K562 (cell line): ENCODE data around the gene STX2. TPM values are rescaled to one million over a fixed set of nuclear protein-coding genes. Genes with fewer than 3 reads are reported as not detected.

Experiments used
- CXXC5 ChIP-seq: fragments of 250-450 bp; sonication (Bioruptor Pico); IDR thresholded peaks from 2 replicates; pipeline ENCODE4 v1.8.0; 2022; ENCODE audit warnings: inconsistent platforms, mild to moderate bottlenecking, moderate library complexity
- DMBX1 ChIP-seq: fragments of 250-450 bp; sonication (Bioruptor Pico); IDR thresholded peaks from 2 replicates; pipeline ENCODE4 v1.8.0; 2022; ENCODE audit warnings: inconsistent platforms, mild to moderate bottlenecking, moderate library complexity, borderline replicate concordance
- FOSL1 ChIP-seq: fragments of 200-800 bp; sonication (Bioruptor generic); conservative IDR thresholded peaks from 2 replicates; pipeline ENCODE4 v1.6.1; 2016; ENCODE audit warnings: missing genetic modification characterization, missing compliant biosample characterization
- GABPA ChIP-seq: fragments of 200-800 bp; sonication (Bioruptor generic); conservative IDR thresholded peaks from 2 replicates; pipeline ENCODE4 v1.6.1; 2016; ENCODE audit warnings: low read depth, missing genetic modification characterization, missing compliant biosample characterization
- HES1 ChIP-seq: fragments of 450-650 bp; IDR thresholded peaks from 2 replicates; pipeline ENCODE4 v1.6.1; 2016; ENCODE audit warnings: low read depth, mild to moderate bottlenecking, moderate library complexity
- HMBOX1 ChIP-seq: sonication (generic); IDR thresholded peaks from 2 replicates; pipeline ENCODE4 v1.6.1; 2016
- L3MBTL2 ChIP-seq: fragments of 450-650 bp; IDR thresholded peaks from 2 replicates; pipeline ENCODE4 v1.6.1; 2016; ENCODE audit warnings: mild to moderate bottlenecking, moderate library complexity
- MAZ ChIP-seq, 2 experiments: fragments of 450-650 bp in 1 of 2; sonication (generic) in 1 of 2; formaldehyde crosslinking; IDR thresholded peaks in 1 of 2; conservative IDR thresholded peaks in 1 of 2; 2 replicates each; pipeline versions ENCODE4 v1.4.0 to v1.5.0; 2020; ENCODE audit warnings: mild to moderate bottlenecking in 1 of 2, missing genetic modification reagents in 1 of 2
- MYBL2 ChIP-seq, 2 experiments: fragments of 450-650 bp in 1 of 2; sonication (generic) in 1 of 2; formaldehyde crosslinking in 1 of 2; IDR thresholded peaks; 2 replicates each; pipeline versions ENCODE4 v1.6.1 to v1.8.1; 2017 to 2022; ENCODE audit warnings: borderline replicate concordance in 1 of 2, inconsistent platforms in 1 of 2, low read depth in 1 of 2, mild to moderate bottlenecking in 1 of 2, missing genetic modification reagents in 1 of 2, moderate library complexity in 1 of 2
- NBN ChIP-seq: fragments of 450-650 bp; IDR thresholded peaks from 2 replicates; pipeline ENCODE4 v1.6.1; 2016; ENCODE audit warnings: low read depth, mild to moderate bottlenecking
- NFE2 ChIP-seq: IDR thresholded peaks from 2 replicates; pipeline ENCODE4 v1.6.1; 2014; ENCODE audit warnings: antibody characterized with exemption, low read depth
- NFXL1 ChIP-seq: fragments of 450-650 bp; formaldehyde crosslinking; IDR thresholded peaks from 2 replicates; pipeline ENCODE4 v1.4.0; 2021; ENCODE audit warnings: mild to moderate bottlenecking
- NR2F6 ChIP-seq: fragments of 450-650 bp; formaldehyde crosslinking; IDR thresholded peaks from 2 replicates; pipeline ENCODE4 v1.4.0; 2020; ENCODE audit warnings: mild to moderate bottlenecking
- POLR2B ChIP-seq: fragments of 450-650 bp; IDR thresholded peaks from 2 replicates; pipeline ENCODE4 v1.6.1; 2018; ENCODE audit warnings: low read depth; ENCODE audit not compliant: partially characterized antibody
- POLR2G ChIP-seq: fragments of 200-400 bp; formaldehyde crosslinking; IDR thresholded peaks from 2 replicates; pipeline ENCODE4 v1.6.1; 2017; ENCODE audit warnings: low read depth, mild to moderate bottlenecking, antibody characterized with exemption, low read length, moderate library complexity
- POLR2H ChIP-seq: IDR thresholded peaks from 2 replicates; pipeline ENCODE4 v1.6.1; 2016; ENCODE audit warnings: missing genetic modification characterization, low read depth, mild to moderate bottlenecking, control low read depth, missing compliant biosample characterization, moderate library complexity
- SP2 ChIP-seq: IDR thresholded peaks from 2 replicates; pipeline ENCODE4 v1.6.1; 2011; ENCODE audit warnings: mild to moderate bottlenecking, low read depth, low read length, moderate library complexity; ENCODE audit not compliant: poor library complexity, severe bottlenecking; ENCODE audit errors: extremely low read depth
- STAT6 ChIP-seq: sonication (generic); formaldehyde crosslinking; IDR thresholded peaks from 2 replicates; pipeline ENCODE4 v1.8.1; 2023; ENCODE audit warnings: mild to moderate bottlenecking, missing genetic modification reagents
- THAP7 ChIP-seq: fragments of 250-450 bp; sonication (Bioruptor Pico); IDR thresholded peaks from 2 replicates; pipeline ENCODE4 v1.5.0; 2021
- ZFX ChIP-seq: sonication (generic); formaldehyde crosslinking; IDR thresholded peaks from 2 replicates; pipeline ENCODE4 v1.8.0; 2022; ENCODE audit warnings: mild to moderate bottlenecking, missing genetic modification reagents, moderate library complexity
- ZNF224 ChIP-seq: sonication (generic); formaldehyde crosslinking; IDR thresholded peaks from 2 replicates; pipeline ENCODE4 v1.8.0; 2022; ENCODE audit warnings: mild to moderate bottlenecking, missing genetic modification reagents
- ZNF282 ChIP-seq: sonication (generic); formaldehyde crosslinking; IDR thresholded peaks from 2 replicates; pipeline ENCODE4 v1.8.1; 2023; ENCODE audit warnings: missing genetic modification reagents
- polyA plus RNA-seq, 8 experiments: library from polyadenylated mRNA; depleted of rRNA in 4 of 8; stranded (reverse) in 5 of 8; unstranded in 3 of 8; fragments of >200 nt; fragmentation: Nextera tagmentation in 2 of 8; fragmentation: Illumina TruSeq in 1 of 8; extraction: Ambion mirVana in 2 of 8; extraction: Trizol in 1 of 8; gene quantifications; 2 replicates each; pipeline versions ENCODE4 v1.2.1 to v1.2.3, GENCODE V29; 2011 to 2014; ENCODE audit warnings: inconsistent platforms in 1 of 8, missing spikeins in 1 of 8
- total RNA-seq, 7 experiments: library from RNA; depleted of rRNA in 6 of 7; stranded (reverse); fragments of >200 nt in 6 of 7; fragmentation: Illumina TruSeq in 2 of 7; extraction: Trizol in 2 of 7; gene quantifications; 2 replicates each; pipeline versions ENCODE4 v1.2.1 to v1.2.3, GENCODE V29; 2011 to 2021; ENCODE audit warnings: low replicate concordance in 1 of 7

The STX2 gene
- total and polyA plus RNA-seq, 9 of the 15 experiments (the other 6 are each of a cell fraction or from before 2014, with no cell fraction given) = 22.2 to 54.6 (median 30.8) TPM

GRCh38 chr12:130873106-130873795 lies 34.2 kb upstream of the STX2 start (continued):
- TF ChIP-seq HES1 (no peak), POLR2H (tag) (peak; percentile 48; the same call in 1 of the 2 replicates), ZNF282 (no peak), POLR2G (peak; percentile 30; the same call in 1 of the 2 replicates), NR2F6 (CRISPR knock-in tag) (no peak), HMBOX1 (no peak), NBN (no peak), FOSL1 (tag) (no peak), SP2 (no peak), MAZ (CRISPR knock-in tag; conservative IDR thresholded peaks at IDR 0.05 in 1 of 2, IDR thresholded peaks at IDR 0.05 in 1 of 2) (0 out of 4 replicates have a peak, but pooled peaks of 1 of the 2 experiments have one; percentile 11), MYBL2 (IDR thresholded peaks at IDR 0.05; ENCODE audit: low read depth) (no peak), MYBL2 (CRISPR knock-in tag; IDR thresholded peaks at IDR 0.05; ENCODE audit: borderline replicate concordance) (no peak), DMBX1 (CRISPR knock-in tag) (no peak), NFE2 (peak; percentile 41), ZFX (CRISPR knock-in tag) (no peak), STAT6 (CRISPR knock-in tag) (no peak), POLR2B (no peak), ZNF224 (CRISPR knock-in tag) (no peak), L3MBTL2 (no peak), THAP7 (CRISPR knock-in tag) (no peak), GABPA (tag) (no peak), NFXL1 (CRISPR knock-in tag) (no peak), CXXC5 (no peak)
